NT2/D1 (cell line): Measurements from ENCODE around the gene CCDC77.
"Not testable (repeated sequence)": the region's sequence is repeated elsewhere in the genome, so short reads cannot be mapped to it uniquely, and the experiment has no call there.

Source experiments
- DNase-seq: peaks from one replicate; pipeline ENCODE4 v3.0.0-alpha.2; 2011; ENCODE audit warnings: low read depth, low spot score
- H3K27me3 ChIP-seq: 2 replicates; pipeline ENCODE4 v1.6.0; 2011; ENCODE audit warnings: mild to moderate bottlenecking; ENCODE audit not compliant: insufficient read length, insufficient read depth
- H3K36me3 ChIP-seq: 2 replicates; pipeline ENCODE4 v1.6.1; 2011; ENCODE audit warnings: mild to moderate bottlenecking, low read length, mixed read lengths; ENCODE audit not compliant: insufficient read depth, insufficient read length
- H3K4me1 ChIP-seq: 2 replicates; pipeline ENCODE4 v1.5.1; 2011; ENCODE audit not compliant: insufficient read depth, insufficient read length
- H3K4me3 ChIP-seq: 2 replicates; pipeline ENCODE4 v1.5.1; 2011; ENCODE audit warnings: low read depth; ENCODE audit not compliant: insufficient read length
- H3K9ac ChIP-seq: 2 replicates; pipeline ENCODE4 v1.6.0; 2011; ENCODE audit warnings: low read depth; ENCODE audit not compliant: insufficient read length
- H3K9me3 ChIP-seq: 2 replicates; pipeline ENCODE4 v1.5.1; 2011; ENCODE audit warnings: mild to moderate bottlenecking, low read length; ENCODE audit not compliant: insufficient read depth
- SUZ12 ChIP-seq: IDR thresholded peaks from 2 replicates; pipeline ENCODE4 v1.6.1; 2011; ENCODE audit not compliant: insufficient read length, insufficient read depth; ENCODE audit errors: extremely low read depth
- YY1 ChIP-seq: IDR thresholded peaks from 2 replicates; pipeline ENCODE4 v1.6.1; 2011; ENCODE audit not compliant: insufficient read length, insufficient read depth
- ZNF274 ChIP-seq: IDR thresholded peaks from 2 replicates; pipeline ENCODE4 v1.6.1; 2011; ENCODE audit warnings: mild to moderate bottlenecking, low read depth, low read length

CCDC77 gene

GRCh38 chr12:401235-402028, at the start of gene CCDC77:
Gene CCDC77 (plus strand): TSS chr12:401644. CDS start chr12:409384, 7,740 bp downstream.
- TF ChIP-seq YY1, result peak; percentile 41
- no peak for TF ChIP-seq ZNF274
- H3K36me3 ChIP-seq, result peaks cover 26% of the 10 kb centered on the region
- no peaks in the 10 kb centered on the region for H3K9me3 ChIP-seq
- H3K4me1 ChIP-seq, result no peaks in the 10 kb centered on the region
- H3K9ac ChIP-seq, result peak within 1 kb of the TSS; percentile 98
- peak within 1 kb of the TSS; percentile 100 for H3K4me3 ChIP-seq
- peak; percentile 99 for DNase-seq
- peaks cover 8% of the 10 kb centered on the region for H3K27me3 ChIP-seq

- Histone ChIP-seq H3K4me3 (no peak overlapping the region), H3K9me3 (peaks cover 14% of the 10 kb centered on the region), H3K27me3 (no peaks in the 10 kb centered on the region), H3K4me1 (no peaks in the 10 kb centered on the region), H3K9ac (no peak overlapping the region), H3K36me3 (peaks cover 86% of the 10 kb centered on the region)
- TF ChIP-seq ZNF274 (no peak), SUZ12 (no peak), YY1 (no peak)
- no peak for DNase-seq
These were observed 45.0 kb upstream of the CCDC77 start for GRCh38 chr12:356276-356988.

GRCh38 chr12:359091-359490, 42.4 kb upstream of the CCDC77 start:
- H3K27me3 ChIP-seq, result no peaks in the 10 kb centered on the region
- DNase-seq, result no peak
- no peak overlapping the region for H3K9ac ChIP-seq
- H3K9me3 ChIP-seq, result peaks cover 14% of the 10 kb centered on the region
- no peaks in the 10 kb centered on the region for H3K4me1 ChIP-seq
- peaks cover 86% of the 10 kb centered on the region for H3K36me3 ChIP-seq
- TF ChIP-seq SUZ12 (no peak), ZNF274 (no peak), YY1 (no peak)
- H3K4me3 ChIP-seq, result no peak overlapping the region

GRCh38 chr12:366820-367219, 34.6 kb upstream of the CCDC77 start:
- no peak for DNase-seq
- Histone ChIP-seq H3K9ac (no peak overlapping the region), H3K4me1 (no peaks in the 10 kb centered on the region), H3K4me3 (no peak overlapping the region), H3K36me3 (peaks cover 82% of the 10 kb centered on the region), H3K9me3 (peaks cover 16% of the 10 kb centered on the region), H3K27me3 (no peaks in the 10 kb centered on the region)
- TF ChIP-seq SUZ12 (no peak), ZNF274 (no peak), YY1 (no peak)

- Histone ChIP-seq H3K9me3 (peaks cover 16% of the 10 kb centered on the region), H3K4me3 (no peak overlapping the region), H3K4me1 (no peaks in the 10 kb centered on the region), H3K9ac (no peak overlapping the region), H3K27me3 (no peaks in the 10 kb centered on the region), H3K36me3 (peaks cover 71% of the 10 kb centered on the region)
- DNase-seq, result no peak
- TF ChIP-seq SUZ12 (no peak), ZNF274 (no peak), YY1 (no peak)
These were observed 33.5 kb upstream of the CCDC77 start for GRCh38 chr12:367972-368371.

- H3K4me1 ChIP-seq, DNase-seq, H3K27me3 ChIP-seq, H3K9me3 ChIP-seq, H3K9ac ChIP-seq, H3K4me3 ChIP-seq: not testable (repeated sequence)
- H3K36me3 ChIP-seq, result peaks cover 54% of the 10 kb centered on the region
These were observed 30.5 kb upstream of the CCDC77 start for GRCh38 chr12:370739-371485.

GRCh38 chr12:386651-387050, 14.8 kb upstream of the CCDC77 start:
- no peak for DNase-seq
- no peak for TF ChIP-seq YY1
- no peak for TF ChIP-seq SUZ12
- no peak for TF ChIP-seq ZNF274
- Histone ChIP-seq H3K4me1 (no peaks in the 10 kb centered on the region), H3K27me3 (no peaks in the 10 kb centered on the region), H3K9ac (no peak overlapping the region), H3K9me3 (no peaks in the 10 kb centered on the region), H3K4me3 (no peak overlapping the region), H3K36me3 (peaks cover 50% of the 10 kb centered on the region)
